Kidney epithelial cell (primary cell): Measurements from ENCODE around the gene SLC25A1. TPM values are rescaled to one million over a fixed set of nuclear protein-coding genes. Genes with fewer than 3 reads are reported as not detected.

Source experiments
- DNase-seq: peaks from one replicate; pipeline ENCODE4 v3.0.0-alpha.2; 2010; ENCODE audit warnings: low read depth
- H3K27me3 ChIP-seq: 2 replicates; pipeline ENCODE4 v1.6.0; 2011; ENCODE audit warnings: low read length; ENCODE audit not compliant: control insufficient read depth, insufficient read depth
- H3K36me3 ChIP-seq: 2 replicates; pipeline ENCODE4 v1.5.1; 2011; ENCODE audit warnings: low read length; ENCODE audit not compliant: control insufficient read depth, insufficient read depth
- H3K4me3 ChIP-seq: 2 replicates; pipeline ENCODE4 v1.5.1; 2011; ENCODE audit warnings: low read depth, mild to moderate bottlenecking, control low read depth, low read length
- total RNA-seq: library from RNA; depleted of rRNA; stranded (reverse); fragments of >200 nt; gene quantifications from 2 replicates; pipeline ENCODE4 v1.2.3, GENCODE V29; 2015
- TF ChIP-seq, protein P1 (sequence below): IDR thresholded peaks from 2 replicates; pipeline ENCODE4 v1.5.1; 2011; ENCODE audit warnings: mild to moderate bottlenecking, moderate library complexity, low read length, control low read depth, inconsistent platforms; ENCODE audit not compliant: insufficient read depth, poor library complexity, severe bottlenecking

The SLC25A1 gene
- total RNA-seq, 1 donor from 2014 or later, result 82.7 TPM

- no peaks in the 10 kb centered on the region for H3K27me3 ChIP-seq
- H3K36me3 ChIP-seq, result peaks cover 3% of the 10 kb centered on the region
- no peak overlapping the region for H3K4me3 ChIP-seq
- DNase-seq, result no peak
- TF ChIP-seq, protein P1, sequence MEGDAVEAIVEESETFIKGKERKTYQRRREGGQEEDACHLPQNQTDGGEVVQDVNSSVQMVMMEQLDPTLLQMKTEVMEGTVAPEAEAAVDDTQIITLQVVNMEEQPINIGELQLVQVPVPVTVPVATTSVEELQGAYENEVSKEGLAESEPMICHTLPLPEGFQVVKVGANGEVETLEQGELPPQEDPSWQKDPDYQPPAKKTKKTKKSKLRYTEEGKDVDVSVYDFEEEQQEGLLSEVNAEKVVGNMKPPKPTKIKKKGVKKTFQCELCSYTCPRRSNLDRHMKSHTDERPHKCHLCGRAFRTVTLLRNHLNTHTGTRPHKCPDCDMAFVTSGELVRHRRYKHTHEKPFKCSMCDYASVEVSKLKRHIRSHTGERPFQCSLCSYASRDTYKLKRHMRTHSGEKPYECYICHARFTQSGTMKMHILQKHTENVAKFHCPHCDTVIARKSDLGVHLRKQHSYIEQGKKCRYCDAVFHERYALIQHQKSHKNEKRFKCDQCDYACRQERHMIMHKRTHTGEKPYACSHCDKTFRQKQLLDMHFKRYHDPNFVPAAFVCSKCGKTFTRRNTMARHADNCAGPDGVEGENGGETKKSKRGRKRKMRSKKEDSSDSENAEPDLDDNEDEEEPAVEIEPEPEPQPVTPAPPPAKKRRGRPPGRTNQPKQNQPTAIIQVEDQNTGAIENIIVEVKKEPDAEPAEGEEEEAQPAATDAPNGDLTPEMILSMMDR, result no peak
These were observed 2.3 kb upstream of the SLC25A1 start for GRCh38 chr22:19180740-19181410.

DNA sequence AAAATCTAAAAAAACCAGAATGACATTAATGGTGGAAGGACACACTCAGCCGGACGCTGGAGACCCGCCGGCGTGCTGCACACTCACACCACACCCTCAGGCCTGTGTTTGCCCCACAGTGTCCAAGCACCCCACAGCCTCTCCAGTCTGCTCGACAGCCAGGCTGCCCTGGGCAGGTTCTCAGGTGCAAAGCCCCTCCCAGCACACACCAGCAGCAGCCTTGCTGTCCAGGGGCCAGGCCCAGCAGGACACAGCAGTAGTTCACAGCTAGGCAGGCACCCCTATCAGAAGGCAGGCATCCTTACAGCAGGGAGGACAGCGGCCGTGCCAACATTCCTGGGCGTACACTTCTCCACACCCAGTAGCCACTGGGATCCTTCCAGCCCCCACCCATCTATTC lies 1.7 kb upstream of the SLC25A1 start:
- TF ChIP-seq, protein P1, result no peak
- H3K4me3 ChIP-seq, result no peak overlapping the region
- H3K36me3 ChIP-seq, result peaks cover 4% of the 10 kb centered on the region

GRCh38 chr22:19179497-19180048 lies 1.0 kb upstream of the SLC25A1 start:
- Histone ChIP-seq H3K4me3 (peak overlapping the region; percentile 52), H3K36me3 (peaks cover 4% of the 10 kb centered on the region), H3K27me3 (no peaks in the 10 kb centered on the region)
- TF ChIP-seq, protein P1, result peak; percentile 77
- peak; percentile 37 for DNase-seq

More for the DNA sequence above, 1.7 kb upstream of the SLC25A1 start:
- DNase-seq, result no peak
- H3K27me3 ChIP-seq, result no peaks in the 10 kb centered on the region

GRCh38 chr22:19178065-19178656 lies 375 bp downstream of the SLC25A1 start:
- Histone ChIP-seq H3K27me3 (no peaks in the 10 kb centered on the region), H3K36me3 (peaks cover 3% of the 10 kb centered on the region), H3K4me3 (peak overlapping the region; percentile 57)
- TF ChIP-seq, protein P1, result no peak
- no peak for DNase-seq

- TF ChIP-seq, protein P1, result no peak
- no peak for DNase-seq
These were observed 1.1 kb downstream of the SLC25A1 start for GRCh38 chr22:19177164-19178064.

More at GRCh38 chr22:19177164-19178064, 1.1 kb downstream of the SLC25A1 start:
- Histone ChIP-seq H3K36me3 (peaks cover 3% of the 10 kb centered on the region), H3K27me3 (no peaks in the 10 kb centered on the region), H3K4me3 (peak overlapping the region; percentile 57)
